Kidney (tissue), 14 donors: Measurements from ENCODE around the gene ABL2. TPM values are rescaled to one million over a fixed set of nuclear protein-coding genes. Genes with fewer than 3 reads are reported as not detected.

Experiments used
- DNase-seq, 5 donors: peaks; one replicate each; pipeline ENCODE4 v3.0.0-alpha.2; 2013 to 2020
- FAIRE-seq: peaks from 2 replicates; lab custom pipeline; 2012; peaks lifted over from hg19 to GRCh38; lab: Jason Lieb, UNC
- H3K27ac ChIP-seq, 2 donors: one replicate each; pipeline ENCODE4 v1.7.0; 2013; ENCODE audit warnings: low read depth in 2 of 2, low read length in 2 of 2, inconsistent platforms in 1 of 2
- H3K27me3 ChIP-seq: one replicate; pipeline ENCODE4 v1.7.1; 2013; ENCODE audit warnings: low read length, inconsistent platforms; ENCODE audit not compliant: control insufficient read depth, insufficient read depth
- H3K36me3 ChIP-seq, 3 donors: one replicate each; pipeline versions ENCODE4 v1.7.0 to v1.7.1; 2013; ENCODE audit warnings: low read length in 3 of 3, control low read depth in 1 of 3, inconsistent platforms in 1 of 3; ENCODE audit not compliant: insufficient read depth in 3 of 3, control insufficient read depth in 2 of 3
- H3K4me1 ChIP-seq, 3 donors: one replicate each; pipeline versions ENCODE4 v1.7.0 to v1.7.1; 2013; ENCODE audit warnings: low read length in 3 of 3, inconsistent platforms in 1 of 3, low read depth in 1 of 3; ENCODE audit not compliant: control insufficient read depth in 2 of 3, insufficient read depth in 2 of 3
- H3K4me3 ChIP-seq, 3 donors: one replicate each; pipeline versions ENCODE4 v1.7.0 to v1.8.1; 2013; ENCODE audit warnings: low read length in 3 of 3, control low read depth in 1 of 3, inconsistent platforms in 1 of 3
- H3K9ac ChIP-seq, 3 donors: one replicate each; pipeline versions ENCODE4 v1.7.0 to v1.7.1; 2013; ENCODE audit warnings: low read length in 3 of 3, control low read depth in 1 of 3, inconsistent platforms in 1 of 3
- H3K9me3 ChIP-seq, 3 donors: one replicate each; pipeline versions ENCODE4 v1.7.0 to v1.7.1; 2013; ENCODE audit warnings: low read length in 3 of 3, control low read depth in 1 of 3, inconsistent platforms in 1 of 3; ENCODE audit not compliant: control insufficient read depth in 2 of 3, insufficient read depth in 1 of 3
- CTCF ChIP-seq: IDR thresholded peaks from 3 replicates; pipeline ENCODE4 v1.5.1; 2012; ENCODE audit warnings: mild to moderate bottlenecking, moderate library complexity, borderline replicate concordance; ENCODE audit not compliant: insufficient read depth; ENCODE audit errors: extremely low read depth
- intact Hi-C: fragments of 100-400 bp; cut with DNase I; formaldehyde crosslinking; loops from one replicate; pipeline ENCODE4 v1.11.1; 2022
- polyA plus RNA-seq: library from polyadenylated mRNA; stranded (reverse); fragments of 350-450 nt; fragmentation: Illumina TruSeq; extraction: RNeasy Lipid Tissue Mini Kit (QIAGEN cat#74804); gene quantifications from one replicate; pipeline ENCODE4 v1.2.3, GENCODE V29; 2014; ENCODE audit warnings: low read depth, low replicate concordance; ENCODE audit not compliant: insufficient read depth
- total RNA-seq: library from RNA; stranded (reverse); fragmentation: NEBNext Ultra II Directional; extraction: Animal tissue kit (Norgen Biotek cat#: 25700); gene quantifications from one replicate; pipeline ENCODE4 v1.2.1, GENCODE V29; 2021
- donor health status: control.
- donor health status: control.
- donor health status: control.
- donor health status: control.
- donor health status: control.
- donor health status: DM: yes; HTN: yes; CAD: no.
- donor health status: Normal renal cell carcinoma (clear cell type).

The ABL2 gene
- total and polyA plus RNA-seq, 2 donors from 2014 or later: 1.6 to 29.6 TPM

DNA sequence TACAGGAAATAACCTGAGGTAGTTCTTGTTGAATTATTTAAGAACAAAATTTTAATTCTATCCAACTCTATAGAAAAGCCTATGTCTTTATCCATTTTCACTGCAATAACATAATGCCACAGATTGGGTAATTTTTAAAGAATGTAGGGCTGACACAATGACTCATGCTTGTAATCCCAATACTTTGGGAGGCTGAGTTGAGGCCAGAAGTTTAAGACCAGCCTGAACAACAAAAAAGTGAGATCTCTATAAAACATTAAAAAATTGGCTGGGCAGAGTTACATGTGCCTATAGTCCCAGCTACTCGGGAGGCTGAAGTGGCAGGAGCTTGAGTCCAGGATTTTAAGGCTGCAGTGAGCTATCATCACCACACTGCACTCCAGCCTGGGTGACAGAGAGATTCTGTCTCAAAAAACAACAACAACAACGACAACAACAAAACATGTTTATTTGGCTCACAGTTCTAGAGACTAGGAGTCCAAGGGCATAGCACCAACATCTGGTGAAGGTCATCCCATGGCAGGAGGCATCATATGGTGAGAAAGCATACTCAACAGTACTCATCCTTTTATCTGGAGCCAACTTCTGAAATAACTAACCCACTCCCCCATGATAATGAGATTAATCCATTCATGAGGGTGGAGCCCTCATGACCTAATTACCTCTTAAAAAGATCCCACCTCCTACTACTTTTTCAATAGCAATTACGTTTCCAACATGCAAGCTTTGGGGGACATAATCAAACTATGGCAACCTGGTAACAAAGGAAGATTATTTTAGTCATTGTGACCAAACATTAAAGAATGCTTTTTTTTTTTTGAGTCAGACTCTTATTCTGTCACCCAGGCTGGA lies 59.6 kb downstream of the ABL2 start:
- Histone ChIP-seq H3K27me3 (no peaks in the 10 kb centered on the region), H3K4me1 (no peaks in the 10 kb centered on the region), H3K36me3 (no peaks in the 10 kb centered on the region), H3K9ac (no peak overlapping the region), H3K4me3 (no peak overlapping the region), H3K27ac (no peak overlapping the region), H3K9me3 (no peaks in the 10 kb centered on the region)
- no peak for FAIRE-seq
- intact Hi-C loops: no loop called here
- TF ChIP-seq CTCF: no peak
- DNase-seq: no peak

GRCh38 chr1:179168536-179168935 lies 60.9 kb downstream of the ABL2 start:
- no peak for TF ChIP-seq CTCF
- FAIRE-seq: no peak
- no peaks in the 10 kb centered on the region for H3K9me3 ChIP-seq
- DNase-seq: no peak
- H3K4me3 ChIP-seq: no peak overlapping the region
- intact Hi-C loops: no loop called here
- no peak overlapping the region for H3K9ac ChIP-seq
- H3K4me1 ChIP-seq: no peaks in the 10 kb centered on the region
- no peak overlapping the region for H3K27ac ChIP-seq
- no peaks in the 10 kb centered on the region for H3K27me3 ChIP-seq
- no peaks in the 10 kb centered on the region for H3K36me3 ChIP-seq

DNA sequence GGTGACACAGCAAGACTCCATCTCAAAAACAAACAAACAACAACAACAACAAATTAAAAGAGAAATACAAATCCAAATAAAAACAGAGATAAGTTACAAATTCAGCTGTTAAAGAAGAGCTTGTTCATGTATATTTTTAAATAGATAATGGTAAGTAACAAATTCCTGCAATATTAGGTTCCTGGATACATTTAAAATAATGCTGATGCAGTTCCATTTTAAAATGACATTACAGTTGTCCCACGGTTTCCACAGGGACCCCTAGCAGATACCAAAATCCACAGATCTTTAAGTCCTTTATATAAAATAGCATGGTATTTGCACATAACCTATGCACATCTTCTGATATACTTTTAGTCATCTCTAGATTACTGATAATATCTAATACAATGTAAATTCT lies 61.5 kb downstream of the ABL2 start:
- Histone ChIP-seq H3K4me3 (no peak overlapping the region), H3K27ac (no peak overlapping the region), H3K27me3 (no peaks in the 10 kb centered on the region), H3K36me3 (no peaks in the 10 kb centered on the region), H3K9me3 (no peaks in the 10 kb centered on the region), H3K4me1 (no peaks in the 10 kb centered on the region), H3K9ac (no peak overlapping the region)
- DNase-seq: no peak
- intact Hi-C loops: no loop called here
- FAIRE-seq: no peak
- no peak for TF ChIP-seq CTCF

GRCh38 chr1:179167418-179167777 lies 62.1 kb downstream of the ABL2 start:
- intact Hi-C loops: no loop called here
- Histone ChIP-seq H3K27me3 (no peaks in the 10 kb centered on the region), H3K9me3 (no peaks in the 10 kb centered on the region), H3K36me3 (no peaks in the 10 kb centered on the region), H3K9ac (no peak overlapping the region), H3K27ac (no peak overlapping the region), H3K4me1 (no peaks in the 10 kb centered on the region), H3K4me3 (no peak overlapping the region)
- no peak for FAIRE-seq
- TF ChIP-seq CTCF: no peak
- DNase-seq: no peak
